ENCODE measurements around the gene CST7.
"Not testable (repeated sequence)": the region's sequence is repeated elsewhere in the genome, so short reads cannot be mapped to it uniquely, and the experiment has no call there.

The CST7 gene

GRCh38 chr20:24917797-24918578 is 31.1 kb upstream of the CST7 start:
- TF ChIP-seq YY1 (IDR thresholded peaks at IDR 0.05; ENCODE audit: insufficient read depth, insufficient read length): no peak
- TF ChIP-seq SUZ12 (IDR thresholded peaks at IDR 0.05; ENCODE audit: extremely low read depth, insufficient read depth, insufficient read length): no peak
- TF ChIP-seq ZNF274 (IDR thresholded peaks at IDR 0.05; ENCODE audit: low read depth, low read length): no peak
- H3K9me3 ChIP-seq (ENCODE audit: insufficient read depth, low read length): peaks cover 12% of the 10 kb centered on the region; the same call in 1 of the 2 replicates
- H3K4me3 ChIP-seq (ENCODE audit: insufficient read length, low read depth): no peak overlapping the region
- no peaks in the 10 kb centered on the region for H3K4me1 ChIP-seq (ENCODE audit: insufficient read depth, insufficient read length)
- H3K27me3 ChIP-seq (ENCODE audit: insufficient read depth, insufficient read length): peaks cover 21% of the 10 kb centered on the region
- H3K36me3 ChIP-seq (ENCODE audit: insufficient read depth, insufficient read length, low read length): no peaks in the 10 kb centered on the region
- peak; percentile 59 for DNase-seq (ENCODE audit: low read depth, low spot score)
- peak overlapping the region; percentile 21 for H3K9ac ChIP-seq (ENCODE audit: insufficient read length, low read depth)

GRCh38 chr20:24918579-24919566 is 30.2 kb upstream of the CST7 start:
- Histone ChIP-seq H3K4me1 (ENCODE audit: insufficient read depth, insufficient read length) (no peaks in the 10 kb centered on the region), H3K4me3 (ENCODE audit: insufficient read length, low read depth) (no peak overlapping the region), H3K9ac (ENCODE audit: insufficient read length, low read depth) (peak overlapping the region; percentile 42), H3K9me3 (ENCODE audit: insufficient read depth, low read length) (peaks cover 12% of the 10 kb centered on the region; the same call in 1 of the 2 replicates), H3K27me3 (ENCODE audit: insufficient read depth, insufficient read length) (peaks cover 17% of the 10 kb centered on the region), H3K36me3 (ENCODE audit: insufficient read depth, insufficient read length, low read length) (no peaks in the 10 kb centered on the region)
- DNase-seq (ENCODE audit: low read depth, low spot score): no peak
- TF ChIP-seq ZNF274 (IDR thresholded peaks at IDR 0.05; ENCODE audit: low read depth, low read length) (no peak), YY1 (IDR thresholded peaks at IDR 0.05; ENCODE audit: insufficient read depth, insufficient read length) (no peak), SUZ12 (IDR thresholded peaks at IDR 0.05; ENCODE audit: extremely low read depth, insufficient read depth, insufficient read length) (no peak)

GRCh38 chr20:24919665-24920064 is 29.4 kb upstream of the CST7 start:
- not testable (repeated sequence) for H3K4me1 ChIP-seq (ENCODE audit: insufficient read depth, insufficient read length); H3K36me3 ChIP-seq (ENCODE audit: insufficient read depth, insufficient read length, low read length); DNase-seq (ENCODE audit: low read depth, low spot score); H3K4me3 ChIP-seq (ENCODE audit: insufficient read length, low read depth); H3K9ac ChIP-seq (ENCODE audit: insufficient read length, low read depth)
- Histone ChIP-seq H3K27me3 (ENCODE audit: insufficient read depth, insufficient read length) (peaks cover 17% of the 10 kb centered on the region), H3K9me3 (ENCODE audit: insufficient read depth, low read length) (peaks cover 12% of the 10 kb centered on the region; the same call in 1 of the 2 replicates)

GRCh38 chr20:24920706-24921105 is 28.4 kb upstream of the CST7 start:
- not testable (repeated sequence) for H3K36me3 ChIP-seq (ENCODE audit: insufficient read depth, insufficient read length, low read length); H3K4me1 ChIP-seq (ENCODE audit: insufficient read depth, insufficient read length); DNase-seq (ENCODE audit: low read depth, low spot score); H3K4me3 ChIP-seq (ENCODE audit: insufficient read length, low read depth); H3K9ac ChIP-seq (ENCODE audit: insufficient read length, low read depth)
- H3K9me3 ChIP-seq (ENCODE audit: insufficient read depth, low read length): peaks cover 12% of the 10 kb centered on the region; the same call in 1 of the 2 replicates
- peaks cover 17% of the 10 kb centered on the region for H3K27me3 ChIP-seq (ENCODE audit: insufficient read depth, insufficient read length)

GRCh38 chr20:24929259-24929658 is 19.8 kb upstream of the CST7 start:
- H3K27me3 ChIP-seq (ENCODE audit: insufficient read depth, insufficient read length); H3K4me1 ChIP-seq (ENCODE audit: insufficient read depth, insufficient read length); H3K9ac ChIP-seq (ENCODE audit: insufficient read length, low read depth); H3K4me3 ChIP-seq (ENCODE audit: insufficient read length, low read depth); DNase-seq (ENCODE audit: low read depth, low spot score); H3K36me3 ChIP-seq (ENCODE audit: insufficient read depth, insufficient read length, low read length); H3K9me3 ChIP-seq (ENCODE audit: insufficient read depth, low read length): not testable (repeated sequence)

GRCh38 chr20:24929867-24930723 is 19.0 kb upstream of the CST7 start:
- not testable (repeated sequence) for H3K9ac ChIP-seq (ENCODE audit: insufficient read length, low read depth); H3K4me1 ChIP-seq (ENCODE audit: insufficient read depth, insufficient read length); DNase-seq (ENCODE audit: low read depth, low spot score); H3K27me3 ChIP-seq (ENCODE audit: insufficient read depth, insufficient read length); H3K36me3 ChIP-seq (ENCODE audit: insufficient read depth, insufficient read length, low read length); H3K9me3 ChIP-seq (ENCODE audit: insufficient read depth, low read length); H3K4me3 ChIP-seq (ENCODE audit: insufficient read length, low read depth)

DNA sequence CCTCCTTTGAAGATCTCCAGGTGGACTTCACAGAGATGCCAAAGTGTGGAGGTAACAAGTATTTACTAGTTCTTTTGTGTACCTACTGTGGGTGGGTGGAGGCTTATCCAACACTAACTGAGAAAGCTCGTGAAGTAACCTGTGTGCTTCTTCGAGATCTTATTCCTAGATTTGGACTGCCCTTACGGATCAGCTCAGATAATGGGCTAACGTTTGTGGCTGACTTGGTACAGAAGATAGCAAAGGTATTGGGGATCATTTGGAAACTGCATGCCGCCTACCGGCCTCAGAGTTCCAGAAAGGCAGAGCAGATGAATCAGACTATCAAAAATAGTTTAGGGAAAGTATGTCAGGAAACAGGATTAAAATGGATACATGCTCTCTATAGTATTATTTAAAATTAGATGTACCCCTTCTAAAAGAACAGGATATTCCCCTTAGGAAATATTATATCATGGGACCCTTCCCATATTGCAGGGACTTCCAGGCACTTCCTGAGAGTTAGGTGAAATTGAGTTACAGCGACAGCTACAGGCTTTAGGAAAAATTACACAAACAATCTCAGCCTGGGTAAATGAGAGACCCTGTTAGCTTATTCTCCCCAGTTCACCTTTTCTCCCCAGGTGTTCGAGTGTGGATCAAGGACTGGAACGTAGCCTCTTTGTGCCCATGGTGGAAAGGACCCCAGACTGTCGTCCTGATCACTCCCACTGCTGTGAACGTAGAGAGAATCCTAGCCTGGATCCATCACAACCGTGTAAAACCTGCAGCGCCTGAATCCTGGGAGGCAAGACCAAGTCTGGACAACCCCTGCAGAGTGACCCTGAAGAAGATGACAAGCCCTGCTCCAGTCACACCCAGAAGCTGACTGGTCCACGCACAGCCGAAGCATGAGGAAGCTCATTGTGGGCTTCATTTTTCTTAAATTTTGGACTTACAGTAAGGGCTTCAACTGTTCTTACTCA is 18.1 kb upstream of the CST7 start:
- not testable (repeated sequence) for H3K27me3 ChIP-seq (ENCODE audit: insufficient read depth, insufficient read length); H3K4me3 ChIP-seq (ENCODE audit: insufficient read length, low read depth); DNase-seq (ENCODE audit: low read depth, low spot score); H3K36me3 ChIP-seq (ENCODE audit: insufficient read depth, insufficient read length, low read length); H3K9me3 ChIP-seq (ENCODE audit: insufficient read depth, low read length); H3K9ac ChIP-seq (ENCODE audit: insufficient read length, low read depth); H3K4me1 ChIP-seq (ENCODE audit: insufficient read depth, insufficient read length)

GRCh38 chr20:24931893-24932292 is 17.2 kb upstream of the CST7 start:
- H3K4me1 ChIP-seq (ENCODE audit: insufficient read depth, insufficient read length); DNase-seq (ENCODE audit: low read depth, low spot score); H3K9ac ChIP-seq (ENCODE audit: insufficient read length, low read depth); H3K36me3 ChIP-seq (ENCODE audit: insufficient read depth, insufficient read length, low read length); H3K27me3 ChIP-seq (ENCODE audit: insufficient read depth, insufficient read length); H3K4me3 ChIP-seq (ENCODE audit: insufficient read length, low read depth); H3K9me3 ChIP-seq (ENCODE audit: insufficient read depth, low read length): not testable (repeated sequence)

Data from NT2/D1 (cell line).